G401.6 (cell line): ENCODE results near the gene CLCN6.
A peak's percentile ranks its signal among the peaks of the same experiment; 100 is the strongest.

Experiments used
- FAIRE-seq: peaks from 2 replicates; lab custom pipeline; 2012; peaks lifted over from hg19 to GRCh38; lab: Jason Lieb, UNC

Gene CLCN6, protein sequence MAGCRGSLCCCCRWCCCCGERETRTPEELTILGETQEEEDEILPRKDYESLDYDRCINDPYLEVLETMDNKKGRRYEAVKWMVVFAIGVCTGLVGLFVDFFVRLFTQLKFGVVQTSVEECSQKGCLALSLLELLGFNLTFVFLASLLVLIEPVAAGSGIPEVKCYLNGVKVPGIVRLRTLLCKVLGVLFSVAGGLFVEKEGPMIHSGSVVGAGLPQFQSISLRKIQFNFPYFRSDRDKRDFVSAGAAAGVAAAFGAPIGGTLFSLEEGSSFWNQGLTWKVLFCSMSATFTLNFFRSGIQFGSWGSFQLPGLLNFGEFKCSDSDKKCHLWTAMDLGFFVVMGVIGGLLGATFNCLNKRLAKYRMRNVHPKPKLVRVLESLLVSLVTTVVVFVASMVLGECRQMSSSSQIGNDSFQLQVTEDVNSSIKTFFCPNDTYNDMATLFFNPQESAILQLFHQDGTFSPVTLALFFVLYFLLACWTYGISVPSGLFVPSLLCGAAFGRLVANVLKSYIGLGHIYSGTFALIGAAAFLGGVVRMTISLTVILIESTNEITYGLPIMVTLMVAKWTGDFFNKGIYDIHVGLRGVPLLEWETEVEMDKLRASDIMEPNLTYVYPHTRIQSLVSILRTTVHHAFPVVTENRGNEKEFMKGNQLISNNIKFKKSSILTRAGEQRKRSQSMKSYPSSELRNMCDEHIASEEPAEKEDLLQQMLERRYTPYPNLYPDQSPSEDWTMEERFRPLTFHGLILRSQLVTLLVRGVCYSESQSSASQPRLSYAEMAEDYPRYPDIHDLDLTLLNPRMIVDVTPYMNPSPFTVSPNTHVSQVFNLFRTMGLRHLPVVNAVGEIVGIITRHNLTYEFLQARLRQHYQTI

DNA sequence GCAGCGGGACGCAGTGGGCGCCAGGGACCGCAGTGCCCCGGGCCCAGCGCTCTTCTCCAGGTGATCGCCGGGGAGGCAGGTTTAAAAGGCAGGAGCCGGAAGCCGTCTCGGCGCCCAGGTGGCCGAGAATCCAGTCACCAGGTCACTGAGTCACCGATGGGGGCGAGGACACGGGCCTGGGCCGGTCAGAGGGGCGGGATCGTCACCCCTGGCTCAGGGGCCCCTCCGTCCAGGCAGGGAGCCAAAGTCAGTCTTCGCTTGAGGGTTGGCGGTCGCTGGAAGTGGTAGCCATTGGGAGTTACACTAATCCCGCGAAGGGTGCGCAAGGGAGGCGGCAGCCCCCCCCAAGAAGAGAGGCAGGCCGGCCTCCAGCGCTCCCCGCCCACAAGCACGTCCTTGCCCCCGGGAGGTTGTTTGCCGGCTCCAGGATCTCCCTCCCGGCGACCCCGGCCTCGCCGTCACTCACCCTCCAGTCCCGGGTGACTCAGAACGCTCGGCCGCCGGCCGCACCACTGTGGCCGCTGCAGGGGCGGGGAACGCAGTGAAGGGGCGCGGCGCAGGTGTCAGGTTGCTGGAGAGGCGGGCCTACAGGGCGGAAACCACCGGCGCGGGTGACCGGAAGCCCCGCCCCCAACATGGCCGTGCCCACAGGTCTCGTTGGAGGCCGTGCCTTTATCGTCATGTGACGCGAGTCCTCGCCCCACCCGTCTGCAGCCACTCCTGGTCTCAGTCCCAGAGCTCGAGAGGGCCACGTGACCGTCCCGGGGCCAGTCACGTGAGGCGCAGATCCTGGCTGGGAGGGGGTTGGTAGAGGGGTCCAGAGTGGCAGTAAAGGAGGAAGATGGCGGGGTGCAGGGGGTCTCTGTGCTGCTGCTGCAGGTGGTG lies at the start of gene CLCN6, which contains the start of gene MTHFR:
CLCN6 (plus strand) TSS at position 770 of the 885 bp plus-strand sequence; CDS start at position 842, 72 bp downstream.
MTHFR (minus strand) TSS at position 543 of the 885 bp plus-strand sequence. CDS start 2,848 bp downstream, outside the sequence.
- peak; percentile 97 for FAIRE-seq

DNA sequence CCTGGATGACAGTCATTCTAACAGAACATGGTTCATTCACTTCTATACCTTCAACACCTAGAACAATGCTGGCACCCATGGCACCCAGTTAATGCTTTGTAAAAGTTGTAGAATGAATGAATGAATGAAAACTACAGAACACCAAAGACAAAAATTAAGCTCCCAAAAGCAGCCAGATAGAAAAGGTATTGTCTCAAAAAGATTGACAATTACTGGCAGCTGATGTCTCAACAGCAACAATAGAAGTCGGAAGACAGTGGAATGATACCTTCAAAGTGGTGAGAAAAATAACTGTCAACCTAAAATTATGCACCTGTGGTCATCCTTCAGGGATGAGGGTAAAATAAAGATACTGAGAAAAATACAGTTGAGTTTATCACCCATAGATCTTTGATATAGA lies 48.9 kb upstream of the CLCN6 start:
- no peak for FAIRE-seq

DNA sequence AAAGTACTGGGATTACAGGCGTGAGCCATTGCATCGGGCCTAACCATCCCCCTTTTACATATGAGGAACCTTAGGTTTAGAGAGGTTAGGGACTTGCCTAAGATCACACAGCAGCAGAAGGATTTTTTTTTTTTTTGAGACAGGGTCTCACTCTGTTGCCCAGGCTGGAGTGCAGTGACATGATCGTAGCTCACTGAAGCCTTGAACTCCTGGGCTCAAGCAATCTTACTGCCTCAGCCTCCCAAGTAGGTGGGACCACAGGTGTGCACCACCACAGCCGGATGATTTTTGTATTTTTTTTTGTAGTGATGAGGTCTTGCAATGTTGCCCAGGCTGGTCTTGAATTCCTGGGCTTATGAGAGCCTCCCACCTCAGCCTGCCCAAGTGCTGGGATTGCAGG lies 46.2 kb upstream of the CLCN6 start:
- FAIRE-seq, result no peak

DNA sequence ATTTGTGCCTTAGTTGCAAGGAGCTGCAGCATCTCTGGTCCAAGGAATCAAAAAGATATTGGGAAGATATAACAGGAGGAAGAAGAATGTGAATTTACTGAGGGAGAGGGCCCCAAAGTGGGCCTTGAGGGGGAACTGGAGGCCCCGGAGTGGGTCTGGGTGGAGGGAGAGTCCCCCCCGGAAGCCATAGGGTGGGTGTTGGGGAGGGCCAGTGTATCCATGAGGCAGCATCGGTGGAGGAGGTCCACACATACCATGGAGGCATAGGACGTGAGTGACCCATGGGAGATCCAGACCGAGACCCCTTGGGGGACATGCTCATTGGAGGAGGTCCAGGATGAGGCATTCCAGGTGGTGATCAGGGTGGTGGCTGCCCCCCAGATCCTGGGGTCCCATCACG lies 44.7 kb upstream of the CLCN6 start:
- FAIRE-seq, result no peak

DNA sequence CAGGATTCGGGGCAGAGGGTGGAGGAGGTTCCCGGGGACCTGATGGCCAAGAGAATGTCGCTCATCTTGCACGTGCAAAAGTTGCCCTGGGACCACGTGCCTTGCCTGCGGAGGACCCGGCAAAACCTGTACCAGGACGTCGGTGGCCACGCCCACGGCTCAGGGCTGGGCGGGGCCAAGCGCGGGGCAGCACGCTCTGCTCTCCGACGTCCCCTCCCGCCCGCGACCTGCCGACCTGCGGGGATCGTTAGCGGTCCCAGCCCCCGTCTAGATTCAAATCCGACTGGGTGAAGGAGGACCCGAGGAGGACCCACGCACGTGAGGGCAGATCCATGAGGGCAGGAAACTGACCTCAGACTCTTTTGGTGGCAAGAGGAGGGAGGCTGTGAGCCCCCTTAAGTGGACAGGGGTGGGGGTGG lies 44.0 kb upstream of the CLCN6 start, which contains the start of gene C1orf167:
C1orf167 (plus strand) TSS at position 206 of the 419 bp plus-strand sequence. CDS start 2,208 bp downstream, outside the sequence.
- FAIRE-seq, result no peak

DNA sequence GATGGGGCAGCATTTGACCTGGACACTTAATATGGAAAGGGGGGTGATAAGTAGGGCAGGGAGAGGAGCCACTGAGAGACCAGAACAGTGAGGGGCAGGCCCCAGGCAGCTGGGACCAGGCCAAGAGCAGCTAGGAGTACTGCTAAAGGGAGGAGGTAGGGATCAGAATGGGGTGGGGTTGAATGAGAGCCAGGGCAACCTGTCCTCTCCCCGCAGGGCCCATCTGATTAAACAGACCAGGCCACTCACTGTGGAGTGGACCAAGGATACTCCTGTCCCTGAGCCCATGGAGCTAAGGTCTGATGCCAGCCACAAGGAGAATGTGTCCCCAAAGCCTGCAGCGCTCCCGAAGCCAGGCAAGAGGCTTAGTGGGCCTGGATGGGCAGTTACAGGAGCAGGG lies 41.9 kb upstream of the CLCN6 start:
- no peak for FAIRE-seq

DNA sequence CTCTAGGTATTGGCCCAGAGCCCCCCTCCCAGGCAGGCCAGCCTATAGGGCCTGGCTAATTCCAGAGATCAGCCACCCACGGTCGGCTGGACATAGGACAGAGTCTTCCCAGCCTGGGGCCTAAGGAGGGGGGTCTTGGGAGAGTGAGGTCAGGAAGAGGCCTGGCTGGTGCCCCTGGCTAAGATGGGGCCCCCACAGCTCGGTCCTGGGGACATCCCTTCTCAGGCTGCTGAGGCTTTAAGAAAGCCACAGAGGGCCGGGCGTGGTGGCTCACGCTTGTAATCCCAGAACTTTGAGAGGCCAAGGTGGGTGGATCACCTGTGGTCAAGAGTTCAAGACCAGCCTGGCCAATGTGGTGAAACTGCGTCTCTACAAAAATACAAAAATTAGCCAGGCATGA lies 41.5 kb upstream of the CLCN6 start:
- no peak for FAIRE-seq

DNA sequence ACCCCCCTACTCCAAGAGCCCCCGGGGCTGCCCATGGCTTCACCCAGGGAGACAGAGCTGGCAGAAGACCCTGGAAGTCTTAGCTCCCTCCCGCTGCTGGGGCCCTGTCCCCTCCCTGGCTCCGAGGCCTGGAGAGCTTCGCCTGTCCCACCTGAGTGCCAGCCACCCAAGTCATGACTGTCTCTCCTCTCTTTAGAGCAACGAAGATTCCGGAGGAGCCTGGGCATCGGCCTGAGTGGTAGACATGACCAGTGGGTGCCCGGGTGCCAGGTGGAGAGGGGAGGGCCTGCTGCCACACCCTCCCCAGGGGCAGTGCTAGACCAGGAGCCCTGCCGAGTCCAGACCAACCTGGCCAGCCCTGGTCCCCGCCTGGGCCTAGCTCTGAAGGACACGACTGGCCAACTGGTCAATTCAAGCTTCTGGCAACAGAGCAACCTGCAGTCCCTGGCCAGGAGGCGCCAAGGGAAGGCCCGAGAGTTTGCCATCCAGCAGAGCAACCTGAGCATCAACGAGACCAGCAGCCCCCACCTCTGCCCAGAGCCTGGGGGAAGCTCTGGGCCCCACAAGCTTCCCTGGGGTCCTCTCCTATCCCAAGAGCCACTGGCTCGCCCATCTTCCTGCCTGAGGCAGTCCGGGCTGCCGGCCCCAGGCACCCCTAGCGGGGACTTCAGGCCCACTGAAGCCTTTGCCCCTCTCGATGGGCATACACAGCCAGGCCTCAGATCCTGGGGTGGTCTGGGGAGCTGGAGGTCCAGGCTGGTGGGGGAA lies 40.1 kb upstream of the CLCN6 start:
- no peak for FAIRE-seq

DNA sequence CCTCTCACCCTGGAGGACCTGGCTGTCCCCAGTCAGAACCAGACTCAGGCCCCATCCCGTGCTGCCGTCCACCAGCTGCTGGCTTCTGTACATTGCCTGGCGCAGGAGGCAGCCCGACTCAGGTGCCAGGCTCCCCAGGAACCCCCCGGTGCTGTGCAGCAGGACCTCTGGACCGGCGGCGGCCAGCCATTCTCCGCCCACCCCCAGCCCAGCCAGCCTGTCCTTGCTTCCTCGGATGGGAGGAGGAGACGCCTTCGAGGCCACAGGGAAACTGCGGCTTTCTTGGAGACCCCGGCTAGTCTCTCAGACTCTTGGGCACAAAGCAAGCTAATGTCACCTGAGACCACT lies 39.6 kb upstream of the CLCN6 start:
- no peak for FAIRE-seq

DNA sequence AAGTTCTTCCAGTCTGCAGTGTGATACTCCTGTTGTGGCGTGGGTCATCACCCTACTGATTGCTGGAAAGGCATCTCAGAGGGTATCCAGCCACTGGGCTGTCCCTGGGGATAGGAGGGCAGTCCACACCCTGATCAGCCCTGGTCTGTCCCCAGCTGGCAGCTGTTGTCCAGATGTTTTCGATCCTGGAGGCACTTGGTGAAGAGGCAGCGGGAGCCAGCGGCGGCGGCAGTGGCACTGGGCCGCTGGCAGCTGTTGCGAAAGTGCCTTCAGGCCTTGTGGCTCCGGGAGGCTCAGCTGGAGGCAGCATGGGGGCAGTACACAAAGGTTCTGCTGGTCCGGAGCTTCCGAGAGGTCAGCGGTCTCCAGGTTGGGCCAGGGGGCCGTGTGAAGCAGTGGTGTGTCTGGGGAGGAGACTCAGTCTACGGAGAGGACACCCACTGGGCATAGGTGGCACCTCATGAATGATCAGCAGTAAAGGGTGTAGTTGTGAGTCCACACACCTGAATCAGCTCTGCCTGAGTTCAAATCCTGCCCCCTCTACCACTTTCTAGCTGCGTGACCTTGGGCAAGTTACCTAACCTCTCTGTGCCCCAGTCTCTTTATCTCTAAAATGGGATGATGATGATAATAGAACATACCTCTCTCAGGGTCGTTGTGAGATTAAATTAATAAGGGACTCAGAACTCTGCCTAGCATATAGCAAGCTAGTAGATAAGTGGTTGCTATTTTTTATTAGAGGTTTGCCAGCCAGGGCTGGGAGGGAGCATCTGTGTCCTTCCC lies 37.9 kb upstream of the CLCN6 start:
- no peak for FAIRE-seq

DNA sequence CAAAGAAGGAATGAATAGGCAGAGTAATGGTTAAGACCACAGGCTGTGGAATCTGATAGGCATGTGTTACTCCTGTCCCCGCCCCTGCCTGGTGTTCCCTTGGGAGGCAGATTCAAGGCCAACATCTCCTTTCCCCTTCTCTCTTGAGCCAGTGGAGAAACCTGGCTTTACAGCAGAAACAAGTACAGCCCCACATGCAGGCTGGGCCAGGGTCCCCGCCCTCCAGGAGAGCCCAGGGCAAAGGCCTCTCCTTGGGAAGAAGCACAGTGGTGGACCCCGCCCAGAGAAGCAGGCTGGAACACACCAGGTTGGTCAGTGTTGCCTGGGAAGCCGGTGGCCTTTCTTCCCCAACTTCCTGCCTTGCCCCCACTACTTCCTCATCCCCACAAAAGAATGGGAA lies 37.2 kb upstream of the CLCN6 start:
- no peak for FAIRE-seq

DNA sequence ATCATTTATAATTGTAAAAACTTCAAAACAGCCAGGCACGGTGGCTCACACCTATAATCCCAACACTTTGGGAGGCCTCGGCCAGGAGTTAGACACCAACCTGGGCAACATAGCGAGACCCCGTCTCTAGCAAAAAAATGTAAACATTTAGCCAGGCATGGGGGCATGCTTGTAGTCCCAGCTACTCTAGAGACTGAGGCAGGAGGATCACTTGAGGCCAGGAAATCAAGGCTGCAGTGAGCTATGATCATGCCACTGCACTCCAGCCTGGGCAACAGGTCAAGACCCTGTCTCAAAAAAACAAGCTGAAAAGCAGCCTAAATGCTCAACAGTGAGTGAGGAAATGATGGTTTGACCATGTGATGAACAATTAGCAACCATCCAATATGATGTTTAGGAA lies 36.7 kb upstream of the CLCN6 start:
- FAIRE-seq, result no peak

DNA sequence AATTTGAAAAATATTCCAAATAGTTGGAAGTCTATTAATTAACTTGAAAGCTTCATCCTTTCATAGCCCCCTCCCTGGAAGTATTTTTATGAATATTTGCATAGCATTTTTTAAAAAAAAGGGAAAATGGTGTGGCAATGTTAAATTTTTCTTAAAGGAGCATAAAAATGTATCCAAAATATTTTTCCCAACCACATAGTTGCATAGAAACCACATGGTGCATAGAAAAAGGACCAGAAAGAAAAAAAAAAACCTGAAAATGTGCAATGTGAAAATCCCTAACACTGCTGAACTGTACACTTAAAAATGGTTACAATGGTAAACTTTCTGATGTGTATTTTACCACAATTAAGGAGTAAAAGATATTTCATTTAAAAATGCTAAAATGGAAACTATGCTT lies 36.0 kb upstream of the CLCN6 start:
- no peak for FAIRE-seq

DNA sequence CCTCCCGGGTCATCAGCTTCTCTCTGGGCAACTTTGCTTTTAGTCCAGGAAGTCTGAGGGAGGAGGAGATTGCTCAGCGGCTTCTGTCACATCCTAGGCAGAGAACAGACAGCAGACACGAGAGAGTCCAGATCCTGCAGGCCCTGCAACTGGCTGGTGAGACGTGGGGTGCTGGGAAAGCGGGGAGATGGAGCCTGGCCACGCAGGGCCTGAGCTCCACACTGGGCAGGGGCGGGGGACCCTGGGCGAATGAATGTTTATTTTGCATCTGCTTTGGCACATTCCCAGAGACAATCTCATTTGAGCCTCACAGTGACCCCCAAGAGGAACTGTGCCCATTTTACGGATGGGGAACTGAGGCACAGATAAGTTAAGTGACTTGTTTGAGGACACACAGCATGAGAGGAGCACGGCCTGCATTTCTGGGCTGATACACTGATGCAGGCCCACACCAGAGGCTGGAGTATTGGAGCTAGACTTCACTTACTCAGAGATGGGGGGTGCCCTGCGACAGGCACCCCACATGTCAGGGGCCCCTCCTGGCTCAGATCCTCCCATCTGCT lies 34.4 kb upstream of the CLCN6 start:
- no peak for FAIRE-seq

DNA sequence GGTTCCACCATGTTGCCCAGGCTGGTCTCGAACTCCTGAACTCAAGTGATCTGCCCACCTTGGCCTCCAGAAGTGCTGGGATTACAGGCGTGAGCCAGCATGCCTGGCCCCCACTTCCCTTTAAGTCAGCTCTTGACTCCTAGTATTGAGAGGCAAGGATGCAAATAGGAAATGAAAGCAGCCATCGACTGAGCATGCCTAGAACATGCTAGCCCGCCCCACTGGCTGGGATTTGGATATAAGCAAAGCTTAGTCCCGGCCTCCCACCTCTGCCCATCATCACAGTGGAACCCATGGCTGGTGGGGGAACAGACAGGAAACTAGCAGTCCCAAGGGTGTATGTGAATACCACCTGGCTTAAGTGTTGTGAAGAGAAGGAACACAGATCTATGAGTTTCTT lies 33.5 kb upstream of the CLCN6 start:
- no peak for FAIRE-seq

DNA sequence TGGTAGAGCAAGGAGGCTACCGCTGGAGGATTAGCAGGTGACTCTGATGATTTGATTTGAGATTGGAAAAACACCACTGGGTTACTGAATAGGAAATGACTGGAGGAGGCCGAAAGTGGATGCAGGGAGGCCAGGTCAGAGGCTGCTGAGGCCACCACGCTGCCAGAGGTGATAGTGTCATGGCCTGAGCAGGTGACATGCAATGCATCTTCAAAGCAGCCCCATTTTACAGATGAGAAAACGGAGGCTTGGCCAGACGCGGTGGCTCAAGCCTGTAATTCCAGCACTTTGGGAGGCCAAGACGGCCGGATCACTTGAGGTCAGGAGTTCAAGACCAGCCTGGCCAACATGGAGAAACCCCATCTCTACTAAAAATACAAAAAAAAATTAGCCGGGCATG lies 31.2 kb upstream of the CLCN6 start:
- no peak for FAIRE-seq

DNA sequence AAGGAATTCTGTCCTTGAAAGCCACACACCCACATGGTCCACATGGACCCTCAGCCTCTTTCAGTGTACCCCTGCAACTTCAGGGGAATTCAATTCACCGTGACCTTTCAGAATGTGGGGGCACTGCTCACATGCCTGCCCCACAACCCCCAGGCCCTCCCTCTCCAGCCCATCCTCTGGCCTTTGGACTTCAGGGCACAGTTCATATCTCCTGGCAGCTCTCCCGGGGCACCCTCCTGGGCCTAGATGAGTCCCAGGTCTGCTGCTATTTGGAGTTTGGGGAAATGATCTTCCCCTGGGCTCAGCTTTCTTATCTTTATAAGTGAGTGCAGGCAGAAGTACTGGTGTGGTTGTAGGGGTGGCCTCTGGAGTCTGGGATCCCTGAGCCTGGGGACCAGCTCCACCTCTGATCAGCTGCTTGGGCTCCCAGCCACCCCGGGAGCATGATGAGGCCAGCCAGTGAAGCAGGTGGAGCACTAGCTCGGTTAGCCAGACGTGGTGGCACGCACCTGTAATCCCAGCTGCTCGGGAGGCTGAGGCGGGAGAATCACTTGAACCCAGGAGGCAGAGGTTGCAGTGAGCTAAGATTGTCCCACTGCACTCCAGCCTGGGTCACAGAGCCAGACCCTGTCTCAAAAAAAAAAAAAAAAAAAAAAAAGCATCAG lies 28.2 kb upstream of the CLCN6 start:
- no peak for FAIRE-seq

DNA sequence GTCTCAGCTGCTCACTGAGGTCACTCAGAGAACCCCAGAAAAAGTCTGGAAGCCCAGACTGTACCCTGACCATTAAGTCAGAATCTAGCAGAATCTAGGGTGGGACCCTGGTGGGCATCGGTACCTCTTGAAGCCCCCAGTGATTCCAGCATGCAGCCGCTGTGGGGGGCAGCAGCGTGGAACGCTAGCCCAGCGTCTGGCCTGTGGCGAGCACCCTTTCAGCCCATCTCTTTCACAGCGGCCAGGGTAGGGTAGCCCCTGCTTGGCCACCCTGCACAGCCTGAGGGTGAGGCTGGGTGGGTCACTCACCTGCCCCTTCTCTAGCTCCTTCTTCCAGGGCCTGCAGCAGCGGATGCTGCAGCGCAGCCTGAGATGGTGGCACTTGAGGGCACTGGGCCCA lies 27.7 kb upstream of the CLCN6 start:
- no peak for FAIRE-seq

DNA sequence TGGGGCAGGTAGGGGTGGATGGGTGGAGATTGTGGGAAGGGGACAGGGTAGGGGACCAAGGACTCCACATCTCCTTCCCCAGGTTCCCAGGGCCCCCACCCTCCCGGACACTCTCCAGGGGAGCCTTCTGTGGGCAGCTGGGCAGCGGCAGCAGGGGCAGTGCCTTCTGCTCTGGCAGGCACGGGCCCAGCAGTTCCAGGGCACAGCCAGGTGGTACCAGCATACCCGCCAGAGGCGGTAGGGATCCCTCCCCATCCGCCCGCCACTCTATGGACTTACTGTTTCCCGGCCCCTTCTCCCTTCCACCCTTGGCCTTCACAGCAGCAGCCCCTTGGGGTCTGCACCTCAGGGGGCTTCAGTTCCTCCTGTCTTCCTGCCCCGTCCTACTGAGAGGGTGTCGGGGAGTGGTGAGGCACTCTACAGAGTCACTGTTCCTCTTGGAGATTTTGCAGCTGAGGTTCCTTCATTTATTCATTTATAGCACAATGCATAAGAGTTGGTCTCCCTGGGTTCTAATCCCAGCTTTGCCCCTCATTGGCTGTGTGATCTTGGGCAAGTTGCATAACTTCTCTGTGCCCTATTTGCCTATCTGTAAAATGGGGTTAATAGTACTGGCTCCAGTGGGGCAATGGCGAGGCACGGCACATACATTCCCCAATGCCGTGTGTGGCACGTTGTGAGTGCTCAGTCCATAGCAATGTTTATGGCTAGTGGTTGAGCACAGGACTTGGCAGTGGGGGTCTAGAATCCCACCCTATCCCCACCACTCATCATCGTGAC lies 27.0 kb upstream of the CLCN6 start:
- no peak for FAIRE-seq
